HepG2 (cell line): Measurements from ENCODE around the gene FAM219B. TPM values are rescaled to one million over a fixed set of nuclear protein-coding genes. Genes with fewer than 3 reads are reported as not detected.

Source experiments
- CBX2 ChIP-seq, 2 experiments: fragments of 200-600 bp in 1 of 2; sonication (generic); formaldehyde crosslinking in 1 of 2; IDR thresholded peaks; 2 replicates each; pipeline versions ENCODE4 v1.7.0 to v1.8.1; 2018 to 2022; ENCODE audit warnings: low read depth in 2 of 2, low read length in 1 of 2, mild to moderate bottlenecking in 1 of 2, missing genetic modification reagents in 1 of 2
- CEBPB ChIP-seq: IDR thresholded peaks from 2 replicates; pipeline ENCODE4 v1.6.1; 2011; ENCODE audit warnings: low read depth, low read length, improper control_type of control experiment, borderline replicate concordance
- CHD2 ChIP-seq: IDR thresholded peaks from 2 replicates; pipeline ENCODE4 v1.6.1; 2011; ENCODE audit warnings: low read depth, low read length, improper control_type of control experiment
- EEA1 ChIP-seq: sonication (generic); formaldehyde crosslinking; IDR thresholded peaks from 2 replicates; pipeline ENCODE4 v1.5.1; 2020; ENCODE audit warnings: mild to moderate bottlenecking, missing genetic modification reagents, borderline replicate concordance
- ELF3 ChIP-seq: IDR thresholded peaks from 2 replicates; pipeline ENCODE4 v1.6.1; 2016; ENCODE audit warnings: missing genetic modification reagents, missing compliant biosample characterization
- ERF ChIP-seq: IDR thresholded peaks from 2 replicates; pipeline ENCODE4 v1.6.1; 2018; ENCODE audit warnings: missing biosample characterization, missing genetic modification reagents
- ETV5 ChIP-seq: IDR thresholded peaks from 2 replicates; pipeline ENCODE4 v1.6.1; 2018; ENCODE audit warnings: missing biosample characterization, missing genetic modification reagents, inconsistent platforms, borderline replicate concordance
- KDM1A ChIP-seq: IDR thresholded peaks from 2 replicates; pipeline ENCODE4 v1.6.1; 2016; ENCODE audit warnings: missing compliant biosample characterization
- NKX3-1 ChIP-seq: sonication (generic); formaldehyde crosslinking; IDR thresholded peaks from 2 replicates; pipeline ENCODE4 v1.5.0; 2020; ENCODE audit warnings: missing genetic modification reagents
- NR2F1 ChIP-seq, 2 experiments: fragments of 450-650 bp in 1 of 2; formaldehyde crosslinking in 1 of 2; IDR thresholded peaks; 2 replicates each; pipeline versions ENCODE4 v1.5.0 to v1.6.1; 2016 to 2020; ENCODE audit warnings: mild to moderate bottlenecking in 1 of 2, missing compliant biosample characterization in 1 of 2, missing genetic modification reagents in 1 of 2, moderate library complexity in 1 of 2
- PLRG1 ChIP-seq: fragments of 450-650 bp; conservative IDR thresholded peaks from 2 replicates; pipeline ENCODE4 v1.6.1; 2016
- PPARG ChIP-seq: conservative IDR thresholded peaks from 2 replicates; pipeline ENCODE4 v1.6.1; 2016; ENCODE audit warnings: missing biosample characterization, missing genetic modification reagents
- ZNF101 ChIP-seq: sonication (generic); formaldehyde crosslinking; IDR thresholded peaks from 2 replicates; pipeline ENCODE4 v1.4.0; 2020; ENCODE audit warnings: mild to moderate bottlenecking, low read depth, missing genetic modification reagents, borderline replicate concordance
- ZNF264 ChIP-seq: sonication (generic); formaldehyde crosslinking; IDR thresholded peaks from 2 replicates; pipeline ENCODE4 v1.4.0; 2020; ENCODE audit warnings: missing genetic modification reagents
- ZNF552 ChIP-seq: sonication (generic); formaldehyde crosslinking; IDR thresholded peaks from 2 replicates; pipeline ENCODE4 v1.9.0; 2022; ENCODE audit warnings: missing genetic modification reagents, mild to moderate bottlenecking, borderline replicate concordance
- ZNF772 ChIP-seq: sonication (generic); formaldehyde crosslinking; IDR thresholded peaks from 2 replicates; pipeline ENCODE4 v1.5.0; 2020; ENCODE audit warnings: mild to moderate bottlenecking, missing genetic modification reagents
- ZNF776 ChIP-seq: sonication (generic); formaldehyde crosslinking; IDR thresholded peaks from 2 replicates; pipeline ENCODE4 v1.4.0; 2020; ENCODE audit warnings: mild to moderate bottlenecking, missing genetic modification reagents
- ZNF790 ChIP-seq: sonication (generic); formaldehyde crosslinking; IDR thresholded peaks from 2 replicates; pipeline ENCODE4 v1.8.0; 2022; ENCODE audit warnings: missing genetic modification reagents, mild to moderate bottlenecking, borderline replicate concordance
- polyA plus RNA-seq, 8 experiments: library from polyadenylated mRNA; depleted of rRNA in 3 of 8; stranded (reverse) in 7 of 8; unstranded in 1 of 8; fragments of >200 nt; fragmentation: Illumina TruSeq in 4 of 8; extraction: Trizol in 4 of 8; gene quantifications; 2 replicates each; pipeline versions ENCODE4 v1.2.1 to v1.2.3, GENCODE V29; 2011 to 2016; ENCODE audit warnings: low read depth in 4 of 8, missing spikeins in 1 of 8, mixed read lengths in 1 of 8; ENCODE audit not compliant: insufficient read depth in 1 of 8
- total RNA-seq, 5 experiments: library from RNA; depleted of rRNA; stranded (reverse); fragments of >200 nt; fragmentation: Illumina TruSeq; extraction: Trizol; gene quantifications; 2 replicates each; pipeline ENCODE4 v1.2.3, GENCODE V29; 2016; ENCODE audit warnings: low read depth in 1 of 5
- TF ChIP-seq, protein P1 (sequence below): sonication (generic); formaldehyde crosslinking; IDR thresholded peaks from 2 replicates; pipeline ENCODE4 v1.8.0; 2022; ENCODE audit warnings: mild to moderate bottlenecking, missing genetic modification reagents; ENCODE audit not compliant: insufficient replicate concordance
- TF ChIP-seq, protein P2 (sequence below): sonication (generic); formaldehyde crosslinking; IDR thresholded peaks from 2 replicates; pipeline ENCODE4 v1.8.0; 2022; ENCODE audit warnings: missing genetic modification reagents, low read depth, mild to moderate bottlenecking, borderline replicate concordance
- TF ChIP-seq, protein P3 (sequence below): sonication (generic); formaldehyde crosslinking; IDR thresholded peaks from 2 replicates; pipeline ENCODE4 v1.5.1; 2020; ENCODE audit warnings: missing genetic modification reagents, mild to moderate bottlenecking, borderline replicate concordance
- TF ChIP-seq, protein P4 (sequence below): sonication (generic); formaldehyde crosslinking; IDR thresholded peaks from 2 replicates; pipeline ENCODE4 v1.4.0; 2020; ENCODE audit warnings: missing genetic modification reagents
- TF ChIP-seq, protein P5 (sequence below): sonication (generic); formaldehyde crosslinking; IDR thresholded peaks from 2 replicates; pipeline ENCODE4 v1.8.0; 2022; ENCODE audit warnings: low read depth, missing genetic modification reagents

Gene FAM219B
- total and polyA plus RNA-seq, 2 of the 13 experiments (the other 11 are each of a cell fraction or from before 2014, with no cell fraction given), result 36.6 to 50.2 TPM

DNA sequence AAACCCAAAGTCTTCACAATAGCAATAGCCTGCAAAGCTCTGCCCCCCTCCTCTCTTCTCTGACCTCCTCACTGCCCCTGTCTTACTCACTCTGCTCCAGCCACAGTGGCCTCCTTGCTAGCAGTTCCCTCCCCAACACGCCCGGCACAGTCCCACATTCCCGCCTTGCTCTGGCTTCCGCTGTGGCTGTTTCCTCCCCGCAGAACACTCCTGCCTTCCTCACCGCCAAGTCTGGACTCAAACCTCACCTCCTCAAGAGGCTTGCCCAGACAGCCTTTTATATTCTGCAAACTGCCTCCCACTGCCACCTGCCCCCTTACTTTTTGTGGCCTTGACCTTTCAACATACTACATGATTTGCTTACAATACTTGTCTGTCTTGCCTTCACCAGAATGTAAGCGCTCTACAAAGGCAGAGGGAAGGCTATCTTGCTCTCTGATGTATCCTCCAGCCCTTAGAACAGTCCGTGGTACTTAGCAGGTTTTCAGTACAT is 17.2 kb downstream of the FAM219B start (continued):
- no peak for TF ChIP-seq ZNF776
- no peak for TF ChIP-seq KDM1A
- no peak for TF ChIP-seq CEBPB
- no peak for TF ChIP-seq ZNF790 (CRISPR knock-in tag)
- TF ChIP-seq, protein P1, sequence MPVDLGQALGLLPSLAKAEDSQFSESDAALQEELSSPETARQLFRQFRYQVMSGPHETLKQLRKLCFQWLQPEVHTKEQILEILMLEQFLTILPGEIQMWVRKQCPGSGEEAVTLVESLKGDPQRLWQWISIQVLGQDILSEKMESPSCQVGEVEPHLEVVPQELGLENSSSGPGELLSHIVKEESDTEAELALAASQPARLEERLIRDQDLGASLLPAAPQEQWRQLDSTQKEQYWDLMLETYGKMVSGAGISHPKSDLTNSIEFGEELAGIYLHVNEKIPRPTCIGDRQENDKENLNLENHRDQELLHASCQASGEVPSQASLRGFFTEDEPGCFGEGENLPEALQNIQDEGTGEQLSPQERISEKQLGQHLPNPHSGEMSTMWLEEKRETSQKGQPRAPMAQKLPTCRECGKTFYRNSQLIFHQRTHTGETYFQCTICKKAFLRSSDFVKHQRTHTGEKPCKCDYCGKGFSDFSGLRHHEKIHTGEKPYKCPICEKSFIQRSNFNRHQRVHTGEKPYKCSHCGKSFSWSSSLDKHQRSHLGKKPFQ, result no peak
- no peak for TF ChIP-seq ZNF772 (CRISPR knock-in tag)
- TF ChIP-seq PLRG1, result no peak
- no peak for TF ChIP-seq CBX2 (IDR thresholded peaks at IDR 0.05; ENCODE audit: low read depth, low read length)
- TF ChIP-seq CBX2 (CRISPR knock-in tag; IDR thresholded peaks at IDR 0.05; ENCODE audit: low read depth), result no peak
- TF ChIP-seq, protein P2, sequence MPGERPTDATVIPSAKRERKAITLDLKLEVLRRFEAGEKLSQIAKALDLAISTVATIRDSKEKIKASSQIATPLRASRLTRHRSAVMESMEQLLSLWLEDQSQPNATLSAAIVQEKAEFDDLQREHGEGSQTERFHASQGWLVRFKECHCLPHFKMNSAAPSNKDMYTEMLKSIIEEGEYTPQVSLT (CRISPR knock-in tag), result no peak
- TF ChIP-seq CHD2, result no peak
- no peak for TF ChIP-seq NR2F1 (CRISPR knock-in tag; IDR thresholded peaks at IDR 0.05)
- no peak; the same call in 1 of the 2 replicates for TF ChIP-seq ELF3 (CRISPR knock-in tag)
- TF ChIP-seq PPARG (CRISPR knock-in tag), result no peak; the same call in 1 of the 2 replicates
- TF ChIP-seq ZNF264 (CRISPR knock-in tag), result no peak
- TF ChIP-seq, protein P3, sequence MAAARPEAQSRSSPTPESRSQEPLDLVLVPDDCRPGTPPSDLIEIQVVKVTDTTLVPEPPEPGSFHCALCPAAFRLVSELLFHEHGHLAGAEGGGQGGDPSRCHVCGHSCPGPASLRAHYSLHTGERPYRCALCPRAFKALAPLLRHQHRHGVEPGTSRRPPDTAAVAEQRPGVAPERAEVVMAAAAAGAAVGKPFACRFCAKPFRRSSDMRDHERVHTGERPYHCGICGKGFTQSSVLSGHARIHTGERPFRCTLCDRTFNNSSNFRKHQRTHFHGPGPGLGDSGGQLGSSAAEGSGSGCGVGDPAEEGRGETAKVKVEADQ (CRISPR knock-in tag), result no peak
- TF ChIP-seq ZNF552 (CRISPR knock-in tag), result no peak
- TF ChIP-seq EEA1 (CRISPR knock-in tag), result no peak
- TF ChIP-seq, protein P4, sequence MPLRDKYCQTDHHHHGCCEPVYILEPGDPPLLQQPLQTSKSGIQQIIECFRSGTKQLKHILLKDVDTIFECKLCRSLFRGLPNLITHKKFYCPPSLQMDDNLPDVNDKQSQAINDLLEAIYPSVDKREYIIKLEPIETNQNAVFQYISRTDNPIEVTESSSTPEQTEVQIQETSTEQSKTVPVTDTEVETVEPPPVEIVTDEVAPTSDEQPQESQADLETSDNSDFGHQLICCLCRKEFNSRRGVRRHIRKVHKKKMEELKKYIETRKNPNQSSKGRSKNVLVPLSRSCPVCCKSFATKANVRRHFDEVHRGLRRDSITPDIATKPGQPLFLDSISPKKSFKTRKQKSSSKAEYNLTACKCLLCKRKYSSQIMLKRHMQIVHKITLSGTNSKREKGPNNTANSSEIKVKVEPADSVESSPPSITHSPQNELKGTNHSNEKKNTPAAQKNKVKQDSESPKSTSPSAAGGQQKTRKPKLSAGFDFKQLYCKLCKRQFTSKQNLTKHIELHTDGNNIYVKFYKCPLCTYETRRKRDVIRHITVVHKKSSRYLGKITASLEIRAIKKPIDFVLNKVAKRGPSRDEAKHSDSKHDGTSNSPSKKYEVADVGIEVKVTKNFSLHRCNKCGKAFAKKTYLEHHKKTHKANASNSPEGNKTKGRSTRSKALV (CRISPR knock-in tag), result peak; percentile 27; the same call in 1 of the 2 replicates
- TF ChIP-seq NKX3-1 (CRISPR knock-in tag), result peak; percentile 5; the same call in 1 of the 2 replicates
- TF ChIP-seq ZNF101 (CRISPR knock-in tag), result no peak
- no peak for TF ChIP-seq ERF (CRISPR knock-in tag)
- TF ChIP-seq, protein P5, sequence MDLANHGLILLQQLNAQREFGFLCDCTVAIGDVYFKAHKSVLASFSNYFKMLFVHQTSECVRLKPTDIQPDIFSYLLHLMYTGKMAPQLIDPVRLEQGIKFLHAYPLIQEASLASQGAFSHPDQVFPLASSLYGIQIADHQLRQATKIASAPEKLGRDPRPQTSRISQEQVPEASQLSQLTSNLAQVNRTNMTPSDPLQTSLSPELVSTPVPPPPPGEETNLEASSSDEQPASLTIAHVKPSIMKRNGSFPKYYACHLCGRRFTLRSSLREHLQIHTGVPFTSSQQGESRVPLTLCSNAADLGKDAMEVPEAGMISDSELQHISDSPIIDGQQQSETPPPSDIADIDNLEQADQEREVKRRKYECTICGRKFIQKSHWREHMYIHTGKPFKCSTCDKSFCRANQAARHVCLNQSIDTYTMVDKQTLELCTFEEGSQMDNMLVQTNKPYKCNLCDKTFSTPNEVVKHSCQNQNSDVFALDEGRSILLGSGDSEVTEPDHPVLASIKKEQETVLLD (CRISPR knock-in tag), result no peak
- peak; percentile 22; the same call in 1 of the 2 replicates for TF ChIP-seq ETV5 (CRISPR knock-in tag)
